HG03097 (cell line): ENCODE data around the gene TMEM63C.

Experiments used
- ATAC-seq: cut with Tn5 transposase; IDR thresholded peaks from one replicate; pipeline ENCODE4 v1.9.1; 2021; ENCODE audit not compliant: unreplicated experiment, low FRiP score

Gene TMEM63C

GRCh38 chr14:77306851-77307496 is 125.4 kb downstream of the TMEM63C start:
- ATAC-seq, result no peak
